ENCODE measurements around the gene ERP29.
"Not testable (repeated sequence)": the region's sequence is repeated elsewhere in the genome, so short reads cannot be mapped to it uniquely, and the experiment has no call there.

Gene ERP29

DNA sequence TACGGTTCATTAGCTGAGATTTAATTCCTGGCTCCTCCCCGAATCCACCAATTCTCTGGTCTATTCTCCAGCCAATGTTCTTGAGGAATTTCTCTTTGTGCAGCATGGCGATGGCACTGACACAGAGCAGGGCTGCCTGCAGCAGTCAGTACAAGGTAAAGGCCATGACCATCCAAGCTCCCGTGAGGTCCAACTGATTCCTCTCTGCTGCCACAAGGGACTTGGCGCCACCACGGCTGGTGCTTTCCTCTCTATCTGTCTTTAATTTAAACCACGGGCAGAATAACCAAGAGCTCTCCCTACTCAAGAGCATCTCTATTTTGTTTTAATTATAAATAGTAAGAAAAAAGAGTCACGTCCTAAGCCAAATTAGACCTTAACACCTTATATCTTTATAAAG, 12.4 kb upstream of the ERP29 start:
- no peak overlapping the region for H3K4me3 ChIP-seq (ENCODE audit: low read depth, low read length)
- CTCF ChIA-PET, result interaction anchor here (1.1 to 1.3 kb wide), 2 partner anchors 9 kb away, joined by 4 read pairs; no protein-coding TSS in a partner anchor
- POLR2A ChIA-PET, result no interaction called here
- TF ChIP-seq CTCF (IDR thresholded peaks at IDR 0.05; ENCODE audit: insufficient read depth, low read length, missing control alignments), result no peak
- DNase-seq (ENCODE audit: low read depth, low spot score), result no peak

DNA sequence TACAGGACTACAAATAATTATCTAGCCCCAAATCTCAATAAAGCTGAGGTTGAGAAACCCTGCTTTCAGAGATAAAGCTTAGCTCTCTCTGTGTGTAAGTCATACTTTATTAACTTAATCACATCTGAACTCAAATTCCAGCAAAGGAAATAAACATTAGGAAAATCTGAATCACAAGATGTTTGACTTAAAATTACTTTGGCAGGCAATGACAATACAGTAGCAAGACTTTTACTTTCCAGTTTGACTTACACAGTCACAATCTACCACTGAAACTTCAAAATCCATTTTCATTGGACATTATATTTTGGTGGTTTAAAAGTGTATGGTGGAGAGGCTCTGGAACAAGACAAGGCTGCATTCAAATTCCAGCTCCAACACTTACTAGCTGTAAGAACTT, 11.7 kb upstream of the ERP29 start:
- ChIA-PET POLR2A (no interaction called here), CTCF (interaction anchor here (0.7 to 1.3 kb wide), 3 partner anchors 9 to 1589 kb away, joined by 3 to 4 read pairs (median 4); no protein-coding TSS in a partner anchor)
- no peak for TF ChIP-seq CTCF (IDR thresholded peaks at IDR 0.05; ENCODE audit: insufficient read depth, low read length, missing control alignments)
- H3K4me3 ChIP-seq (ENCODE audit: low read depth, low read length), result no peak overlapping the region
- DNase-seq (ENCODE audit: low read depth, low spot score), result no peak

DNA sequence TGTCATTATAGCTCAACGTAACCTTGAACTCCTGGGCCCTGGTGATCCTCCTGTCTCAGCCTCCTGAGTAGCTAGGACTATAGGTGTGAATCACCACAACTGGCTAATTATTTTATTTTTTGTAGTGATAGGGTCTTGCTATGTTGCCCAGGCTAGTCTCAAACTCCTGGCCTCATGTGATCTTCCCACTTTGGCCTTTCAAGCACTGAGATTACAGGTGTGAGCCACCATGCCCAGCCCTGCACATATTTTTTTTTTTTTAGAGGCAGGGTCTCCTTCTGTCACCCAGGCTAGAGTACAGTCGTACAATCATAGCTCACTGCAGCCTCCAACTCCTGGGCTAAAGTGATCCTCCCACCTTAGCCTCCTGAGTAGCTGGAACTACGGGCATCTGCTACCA, 9.2 kb upstream of the ERP29 start:
- no peak for TF ChIP-seq CTCF (IDR thresholded peaks at IDR 0.05; ENCODE audit: insufficient read depth, low read length, missing control alignments)
- no peak for DNase-seq (ENCODE audit: low read depth, low spot score)
- no peak overlapping the region for H3K4me3 ChIP-seq (ENCODE audit: low read depth, low read length)
- ChIA-PET POLR2A (no interaction called here), CTCF (interaction anchor here (2.6 kb wide), 1 partner anchor 9 kb away, joined by 11 read pairs; the partner anchor contains the start of genes ERP29 and TMEM116)

DNA sequence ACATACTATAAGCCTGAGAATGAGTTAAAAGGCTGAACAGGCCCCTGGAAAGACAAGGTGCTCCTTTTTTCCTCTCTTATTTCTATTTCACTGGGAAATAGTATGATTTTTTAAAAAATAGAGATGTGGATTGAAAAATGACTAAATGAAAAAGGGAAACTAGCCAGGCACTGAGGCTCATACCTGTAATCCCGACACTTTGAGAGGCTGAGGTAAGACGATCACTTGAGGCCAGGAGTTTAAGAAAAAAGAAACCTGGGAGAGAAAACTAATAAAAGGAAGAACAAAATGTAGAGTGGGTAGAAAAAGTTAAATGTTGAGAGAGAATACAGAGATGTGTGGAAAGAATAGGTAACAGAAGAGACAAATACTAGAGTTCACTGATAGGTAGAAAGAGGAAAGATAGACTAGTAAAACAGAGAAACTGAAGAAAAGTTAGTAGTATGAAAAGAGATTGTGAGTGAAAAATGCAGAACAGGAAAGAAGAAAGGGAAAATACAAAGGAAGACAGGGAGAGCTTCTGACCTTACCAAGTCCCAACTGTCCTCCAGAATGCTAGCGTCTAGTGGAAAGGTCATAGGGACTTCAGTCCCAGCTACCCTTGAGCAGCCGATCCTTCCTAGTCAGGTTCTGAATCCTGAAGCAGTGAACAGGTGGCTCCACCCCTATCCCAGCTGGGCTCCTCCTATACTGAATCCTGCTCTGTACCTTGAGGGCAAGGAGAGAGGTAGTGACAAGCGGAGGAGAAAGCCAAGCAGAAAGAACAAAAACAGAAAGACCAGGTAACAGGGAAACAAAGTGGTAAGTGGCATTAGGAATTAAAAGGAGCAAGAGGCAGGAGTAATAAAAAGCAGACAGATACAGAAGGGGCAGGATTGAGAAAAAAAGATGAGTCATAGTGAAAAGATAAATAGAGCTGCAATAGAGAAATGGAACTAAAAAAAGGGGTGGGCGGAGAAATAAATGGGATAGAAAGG, 7.5 kb upstream of the ERP29 start:
- DNase-seq (ENCODE audit: low read depth, low spot score), result no peak
- TF ChIP-seq CTCF (IDR thresholded peaks at IDR 0.05; ENCODE audit: insufficient read depth, low read length, missing control alignments), result no peak
- CTCF ChIA-PET, result no interaction called here
- no peak overlapping the region for H3K4me3 ChIP-seq (ENCODE audit: low read depth, low read length)
- POLR2A ChIA-PET, result no interaction called here

DNA sequence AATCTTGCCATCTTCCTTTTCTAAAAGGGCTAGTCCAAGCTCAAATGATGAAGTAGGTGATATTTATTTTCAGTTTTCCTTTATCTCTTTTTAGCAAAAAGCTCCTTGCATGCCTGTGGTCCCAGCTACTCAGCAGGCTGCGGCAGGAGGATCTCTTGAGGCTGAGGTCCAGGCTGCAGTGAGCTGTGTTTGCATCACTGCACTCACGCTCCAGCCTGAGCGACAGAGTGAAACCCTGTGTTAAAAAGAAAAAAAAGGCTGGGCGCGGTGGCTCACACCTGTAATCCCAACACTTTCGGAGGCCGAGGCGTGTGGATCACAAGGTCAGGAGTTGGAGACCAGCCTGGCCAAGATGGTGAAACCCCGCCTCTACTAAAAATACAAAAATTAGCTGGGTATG, 5.3 kb upstream of the ERP29 start:
- ChIA-PET POLR2A (no interaction called here), CTCF (no interaction called here)
- H3K4me3 ChIP-seq (ENCODE audit: low read depth, low read length), result no peak overlapping the region
- TF ChIP-seq CTCF (IDR thresholded peaks at IDR 0.05; ENCODE audit: insufficient read depth, low read length, missing control alignments), result no peak
- DNase-seq (ENCODE audit: low read depth, low spot score), result no peak

GRCh38 chr12:112008918-112009317, 4.3 kb upstream of the ERP29 start:
- TF ChIP-seq CTCF (IDR thresholded peaks at IDR 0.05; ENCODE audit: insufficient read depth, low read length, missing control alignments), result no peak
- H3K4me3 ChIP-seq (ENCODE audit: low read depth, low read length), result no peak overlapping the region
- ChIA-PET POLR2A (no interaction called here), CTCF (no interaction called here)
- DNase-seq (ENCODE audit: low read depth, low spot score), result no peak

GRCh38 chr12:112009596-112009995, 3.6 kb upstream of the ERP29 start:
- DNase-seq (ENCODE audit: low read depth, low spot score); H3K4me3 ChIP-seq (ENCODE audit: low read depth, low read length); POLR2A ChIA-PET: not testable (repeated sequence)
- CTCF ChIA-PET, result interaction anchor here (1.0 kb wide), 1 partner anchor 9 kb away, joined by 4 read pairs; no protein-coding TSS in a partner anchor
